ENCODE measurements around the gene ZBTB46.

GRCh38 chr20:63773571-63774241, 57.4 kb downstream of the ZBTB46 start:
- no peak for TF ChIP-seq CTCF (IDR thresholded peaks at IDR 0.05)
- TF ChIP-seq ZFX (IDR thresholded peaks at IDR 0.05; ENCODE audit: borderline replicate concordance) = no peak

All from 22Rv1 (cell line).